Measurements from ENCODE around the gene RBBP6.

DNA sequence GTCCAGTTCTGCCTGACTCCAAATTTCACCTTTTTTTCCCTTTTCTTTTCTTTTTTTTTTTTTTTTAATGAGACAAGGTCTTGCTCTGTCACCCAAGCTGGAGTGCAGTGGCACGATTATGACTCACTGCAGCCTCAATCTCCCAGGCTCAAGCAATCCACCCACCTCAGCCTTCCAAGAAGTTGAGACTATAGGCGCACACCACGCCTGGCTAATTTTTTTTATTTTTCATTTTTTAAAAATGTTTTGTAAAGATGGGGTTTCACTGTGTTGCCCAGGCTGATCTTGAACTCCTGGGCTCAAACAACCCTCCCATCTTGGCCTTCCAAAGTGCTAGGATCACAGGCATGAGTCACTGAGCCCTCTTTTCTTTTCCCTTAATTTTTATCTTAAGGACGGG, 33.4 kb upstream of the RBBP6 start:
- no peak for TF ChIP-seq POLR2AphosphoS5 (IDR thresholded peaks at IDR 0.05; ENCODE audit: low read depth, low read length)
- no peak for TF ChIP-seq POLR2A (IDR thresholded peaks at IDR 0.05; ENCODE audit: low read depth, low read length)
- no peak for TF ChIP-seq TAF1 (IDR thresholded peaks at IDR 0.05; ENCODE audit: borderline replicate concordance, low read depth, low read length)
